Mesenchymal stem cell (in vitro differentiated cells and primary cell): Measurements from ENCODE around the gene BAIAP2.
"Not testable (repeated sequence)": the region's sequence is repeated elsewhere in the genome, so short reads cannot be mapped to it uniquely, and the experiment has no call there.

ENCODE experiments used
- DNase-seq: peaks from one replicate; pipeline ENCODE4 v3.0.0-alpha.2; 2013
- H2AFZ ChIP-seq: one replicate; pipeline ENCODE4 v1.6.1; 2013; ENCODE audit warnings: low read depth, mild to moderate bottlenecking, control low read depth, inconsistent platforms, low read length, moderate library complexity
- H2AK5ac ChIP-seq: 2 replicates; pipeline ENCODE4 v1.6.1; 2013; ENCODE audit warnings: low read length, moderate library complexity, mild to moderate bottlenecking, inconsistent platforms; ENCODE audit not compliant: severe bottlenecking
- H2BK120ac ChIP-seq: one replicate; pipeline ENCODE4 v1.6.1; 2013; ENCODE audit warnings: low read depth, mild to moderate bottlenecking, inconsistent platforms, low read length, moderate library complexity
- H2BK12ac ChIP-seq, 2 experiments: one replicate each; pipeline ENCODE4 v1.6.1; 2013; ENCODE audit warnings: inconsistent platforms in 2 of 2, low read length in 2 of 2, mild to moderate bottlenecking in 2 of 2, moderate library complexity in 2 of 2, control low read depth in 1 of 2
- H2BK15ac ChIP-seq: one replicate; pipeline ENCODE4 v1.6.1; 2013; ENCODE audit warnings: mild to moderate bottlenecking, low read depth, inconsistent platforms; ENCODE audit not compliant: poor library complexity, severe bottlenecking
- H2BK5ac ChIP-seq: 2 replicates; pipeline ENCODE4 v1.6.1; 2013; ENCODE audit warnings: low read depth, mild to moderate bottlenecking, low read length, control low read depth, inconsistent platforms; ENCODE audit not compliant: poor library complexity, severe bottlenecking
- H3K14ac ChIP-seq, 2 experiments: one replicate each; pipeline ENCODE4 v1.6.1; 2013; ENCODE audit warnings: inconsistent platforms in 2 of 2, low read length in 2 of 2, control low read depth in 1 of 2, mild to moderate bottlenecking in 1 of 2, moderate library complexity in 1 of 2
- H3K18ac ChIP-seq, 2 experiments: one replicate each; pipeline ENCODE4 v1.6.1; 2013; ENCODE audit warnings: inconsistent platforms in 2 of 2, low read length in 2 of 2, control low read depth in 1 of 2, low read depth in 1 of 2, mild to moderate bottlenecking in 1 of 2
- H3K23ac ChIP-seq, 2 experiments: one replicate each; pipeline ENCODE4 v1.6.1; 2013; ENCODE audit warnings: inconsistent platforms in 2 of 2, low read length in 2 of 2, mild to moderate bottlenecking in 2 of 2, moderate library complexity in 2 of 2, control low read depth in 1 of 2
- H3K27ac ChIP-seq: 2 replicates; pipeline ENCODE4 v1.5.1; 2013; ENCODE audit warnings: mild to moderate bottlenecking, moderate library complexity, low read length, control low read depth, inconsistent platforms; ENCODE audit not compliant: poor library complexity, severe bottlenecking
- H3K27me3 ChIP-seq, 2 experiments: 2 replicates each; pipeline versions ENCODE4 v1.6.1 to v1.7.0; 2013; ENCODE audit warnings: low read length in 2 of 2, mild to moderate bottlenecking in 2 of 2, moderate library complexity in 2 of 2, control low read depth in 1 of 2, inconsistent platforms in 1 of 2; ENCODE audit not compliant: control insufficient read depth in 1 of 2, insufficient read depth in 1 of 2
- H3K36me3 ChIP-seq, 2 experiments: 2 replicates each; pipeline versions ENCODE4 v1.6.1 to v1.7.0; 2013; ENCODE audit warnings: low read length in 2 of 2, control low read depth in 1 of 2, inconsistent platforms in 1 of 2, low read depth in 1 of 2, mild to moderate bottlenecking in 1 of 2; ENCODE audit not compliant: insufficient read depth in 2 of 2, control insufficient read depth in 1 of 2
- H3K4ac ChIP-seq, 2 experiments: one replicate each; pipeline ENCODE4 v1.6.1; 2013; ENCODE audit warnings: inconsistent platforms in 2 of 2, low read length in 2 of 2, mild to moderate bottlenecking in 2 of 2, moderate library complexity in 2 of 2, control low read depth in 1 of 2, low read depth in 1 of 2
- H3K4me1 ChIP-seq: 2 replicates; pipeline ENCODE4 v1.6.1; 2013; ENCODE audit warnings: low read depth, low read length, control low read depth; ENCODE audit not compliant: control insufficient read depth, insufficient read depth
- H3K4me2 ChIP-seq: 2 replicates; pipeline ENCODE4 v1.6.1; 2013; ENCODE audit warnings: low read length, mild to moderate bottlenecking, inconsistent platforms; ENCODE audit not compliant: poor library complexity, severe bottlenecking
- H3K4me3 ChIP-seq, 2 experiments: 2 replicates each; pipeline versions ENCODE4 v1.5.1 to v1.7.0; 2013; ENCODE audit warnings: low read length in 2 of 2, mild to moderate bottlenecking in 2 of 2, control low read depth in 1 of 2, low read depth in 1 of 2; ENCODE audit not compliant: insufficient read depth in 1 of 2
- H3K79me1 ChIP-seq: replicated peaks from 2 replicates; pipeline ENCODE4 v1.6.1; 2013; ENCODE audit warnings: mild to moderate bottlenecking, control low read depth, low read length, inconsistent platforms; ENCODE audit not compliant: poor library complexity, severe bottlenecking
- H3K9ac ChIP-seq: 2 replicates; pipeline ENCODE4 v1.7.0; 2013; ENCODE audit warnings: mild to moderate bottlenecking, low read length, moderate library complexity
- H3K9me3 ChIP-seq: 2 replicates; pipeline ENCODE4 v1.7.0; 2013; ENCODE audit warnings: mild to moderate bottlenecking, low read length; ENCODE audit not compliant: control insufficient read depth
- H4K8ac ChIP-seq: one replicate; pipeline ENCODE4 v1.6.1; 2013; ENCODE audit warnings: inconsistent platforms, mild to moderate bottlenecking, low read length, moderate library complexity
- H4K91ac ChIP-seq: one replicate; pipeline ENCODE4 v1.6.1; 2013; ENCODE audit warnings: mild to moderate bottlenecking, low read length, inconsistent platforms
- WGBS: methylation state at CpG from one replicate; pipeline ENCODE4 v1.1.7; 2013; ENCODE audit warnings: mixed read lengths; 5-methylcytosine and 5-hydroxymethylcytosine counted together

BAIAP2 gene

DNA sequence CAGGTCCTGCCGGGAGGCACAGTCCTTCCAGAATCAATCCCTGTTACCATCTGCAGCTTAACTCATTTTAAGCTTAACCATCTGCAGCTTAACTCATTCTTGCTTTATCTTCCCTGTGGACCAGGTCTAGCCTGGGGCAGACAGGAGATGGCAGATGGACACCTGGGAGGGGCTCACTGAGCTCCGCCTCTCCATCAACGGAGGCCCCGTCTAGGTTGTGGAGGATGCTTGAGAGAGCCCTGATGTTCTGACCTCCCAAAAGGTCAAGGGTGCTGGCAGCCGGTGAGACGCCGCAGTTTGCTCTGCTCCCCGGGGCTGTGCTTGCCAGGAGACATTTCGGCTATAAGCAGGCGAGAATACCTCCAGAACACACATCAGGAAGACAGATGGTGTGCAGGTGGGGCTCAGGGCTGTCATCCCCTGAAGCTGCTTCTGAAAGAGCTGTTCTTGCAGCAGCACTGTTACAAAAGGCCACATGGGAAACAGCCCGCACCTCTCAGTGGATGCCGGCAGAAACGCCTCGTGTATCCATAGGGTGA lies 41.3 kb downstream of the BAIAP2 start:
- Histone ChIP-seq H3K4me2 (no peak overlapping the region), H3K18ac (no peak overlapping the region), H3K4me1 (peaks cover 35% of the 10 kb centered on the region), H3K27me3 (no peaks in the 10 kb centered on the region), H2BK5ac (no peak overlapping the region), H2BK120ac (no peak overlapping the region), H3K4me3 (no peak overlapping the region), H3K14ac (no peak overlapping the region), H2BK15ac (no peak overlapping the region), H3K9ac (no peak overlapping the region), H4K8ac (no peak overlapping the region), H2AFZ (no peak overlapping the region), H3K9me3 (no peaks in the 10 kb centered on the region), H3K36me3 (peaks cover 0 to 81% of the 10 kb centered on the region in 2 experiments), H2BK12ac (no peak overlapping the region), H3K4ac (no peak overlapping the region), H3K79me1 (peaks cover 42% of the 10 kb centered on the region), H4K91ac (no peak overlapping the region), H3K27ac (no peak overlapping the region), H3K23ac (no peak overlapping the region), H2AK5ac (no peak overlapping the region)
- 83% methylated on average over 14 of the region's 14 CpGs for WGBS
- DNase-seq, result no peak

DNA sequence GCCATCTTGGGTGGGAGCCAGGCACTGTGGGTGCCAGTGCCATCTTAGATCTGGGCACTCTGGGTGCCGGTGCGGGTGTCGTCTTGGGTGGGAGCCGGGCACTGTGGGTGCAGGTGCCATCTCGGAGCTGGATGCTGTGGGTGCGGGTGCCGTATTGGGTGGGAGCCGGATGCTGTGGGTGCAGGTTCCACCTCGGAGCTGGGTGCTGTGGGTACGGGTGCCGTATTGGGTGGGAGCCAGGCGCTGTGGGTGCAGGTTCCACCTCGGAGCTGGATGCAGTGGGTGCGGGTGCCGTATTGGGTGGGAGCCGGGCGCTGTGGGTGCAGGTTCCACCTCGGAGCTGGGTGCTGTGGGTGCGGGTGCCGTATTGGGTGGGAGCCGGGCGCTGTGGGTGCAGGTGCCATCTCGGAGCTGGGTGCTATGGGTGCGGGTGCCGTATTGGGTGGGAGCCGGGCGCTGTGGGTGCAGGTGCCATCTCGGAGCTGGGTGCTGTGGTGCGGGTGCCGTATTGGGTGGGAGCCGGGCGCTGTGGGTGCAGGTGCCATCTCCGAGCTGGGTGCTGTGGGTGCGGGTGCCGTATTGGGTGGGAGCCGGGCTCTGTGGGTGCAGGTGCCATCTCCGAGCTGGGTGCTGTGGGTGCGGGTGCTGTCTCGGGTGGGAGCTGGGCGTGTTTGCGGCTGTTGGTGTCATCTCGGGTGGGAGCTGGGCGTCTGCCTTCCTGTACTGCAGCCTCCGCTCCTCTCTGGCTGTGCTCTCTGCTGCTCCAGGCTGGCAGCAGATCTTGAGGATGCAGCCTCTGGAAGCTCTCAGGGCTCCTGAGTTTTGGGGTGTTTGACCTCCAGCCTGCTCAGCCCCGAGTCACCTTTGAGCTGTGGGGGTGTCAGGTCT lies 43.3 kb downstream of the BAIAP2 start:
- not testable (repeated sequence) for H3K4me3 ChIP-seq, H2AFZ ChIP-seq, H2BK12ac ChIP-seq, H2BK15ac ChIP-seq, H3K4me2 ChIP-seq, H2BK5ac ChIP-seq, H3K9ac ChIP-seq, H3K9me3 ChIP-seq, H3K4ac ChIP-seq, H2AK5ac ChIP-seq, H3K23ac ChIP-seq, H4K8ac ChIP-seq, H3K27me3 ChIP-seq, H4K91ac ChIP-seq, H3K14ac ChIP-seq, DNase-seq, H2BK120ac ChIP-seq, H3K18ac ChIP-seq, H3K27ac ChIP-seq
- peaks cover 50% of the 10 kb centered on the region for H3K79me1 ChIP-seq
- WGBS, result 97% methylated on average over 45 of the region's 45 CpGs
- peaks cover 43% of the 10 kb centered on the region for H3K4me1 ChIP-seq
- peaks cover 0 to 80% of the 10 kb centered on the region in 2 experiments for H3K36me3 ChIP-seq

DNA sequence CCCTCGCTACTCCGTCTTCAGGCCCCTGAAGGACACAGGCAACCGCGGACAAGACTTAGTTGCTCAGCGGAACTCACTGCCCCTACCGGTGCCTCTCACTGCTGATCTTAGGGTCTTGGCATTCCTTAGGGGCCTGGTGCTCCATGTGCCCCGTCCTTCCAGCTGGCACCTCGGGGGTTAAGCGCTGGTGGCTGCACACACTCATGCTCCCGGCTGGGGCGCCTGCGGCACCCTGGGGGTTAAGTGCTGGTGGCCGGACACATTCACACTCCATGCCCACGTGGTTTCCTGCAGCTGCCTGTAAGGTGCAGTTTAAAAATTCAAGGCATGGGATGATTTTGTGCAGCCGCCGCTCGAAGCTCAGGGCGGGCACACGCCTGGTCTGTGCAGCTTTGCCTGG lies 45.1 kb downstream of the BAIAP2 start:
- WGBS, result 69% methylated on average over 19 of the region's 19 CpGs
- no peak overlapping the region for H3K4me2 ChIP-seq
- H3K9me3 ChIP-seq, result no peaks in the 10 kb centered on the region
- H4K8ac ChIP-seq, result no peak overlapping the region
- no peak overlapping the region for H3K4ac ChIP-seq
- no peak overlapping the region for H3K9ac ChIP-seq
- no peak overlapping the region for H2BK5ac ChIP-seq
- no peak overlapping the region for H2BK15ac ChIP-seq
- no peak for DNase-seq
- no peak overlapping the region for H2BK12ac ChIP-seq
- H3K4me1 ChIP-seq, result peaks cover 36% of the 10 kb centered on the region
- H3K4me3 ChIP-seq, result no peak overlapping the region
- H3K27me3 ChIP-seq, result no peaks in the 10 kb centered on the region
- H3K79me1 ChIP-seq, result peaks cover 62% of the 10 kb centered on the region
- no peak overlapping the region for H2BK120ac ChIP-seq
- H2AFZ ChIP-seq, result no peak overlapping the region
- peaks cover 4 to 83% of the 10 kb centered on the region in 2 experiments for H3K36me3 ChIP-seq
- no peak overlapping the region for H4K91ac ChIP-seq
- no peak overlapping the region for H3K14ac ChIP-seq
- no peak overlapping the region for H3K23ac ChIP-seq
- no peak overlapping the region for H3K18ac ChIP-seq
- H3K27ac ChIP-seq, result no peak overlapping the region
- H2AK5ac ChIP-seq, result no peak overlapping the region
